Pons (tissue), 1 donor: ENCODE data around the gene SARS2.
"Not testable (repeated sequence)": the region's sequence is repeated elsewhere in the genome, so short reads cannot be mapped to it uniquely, and the experiment has no call there.

Experiments used
- DNase-seq: peaks from one replicate; pipeline ENCODE4 v3.0.0-alpha.2; 2016; ENCODE audit warnings: low spot score

The SARS2 gene

DNA sequence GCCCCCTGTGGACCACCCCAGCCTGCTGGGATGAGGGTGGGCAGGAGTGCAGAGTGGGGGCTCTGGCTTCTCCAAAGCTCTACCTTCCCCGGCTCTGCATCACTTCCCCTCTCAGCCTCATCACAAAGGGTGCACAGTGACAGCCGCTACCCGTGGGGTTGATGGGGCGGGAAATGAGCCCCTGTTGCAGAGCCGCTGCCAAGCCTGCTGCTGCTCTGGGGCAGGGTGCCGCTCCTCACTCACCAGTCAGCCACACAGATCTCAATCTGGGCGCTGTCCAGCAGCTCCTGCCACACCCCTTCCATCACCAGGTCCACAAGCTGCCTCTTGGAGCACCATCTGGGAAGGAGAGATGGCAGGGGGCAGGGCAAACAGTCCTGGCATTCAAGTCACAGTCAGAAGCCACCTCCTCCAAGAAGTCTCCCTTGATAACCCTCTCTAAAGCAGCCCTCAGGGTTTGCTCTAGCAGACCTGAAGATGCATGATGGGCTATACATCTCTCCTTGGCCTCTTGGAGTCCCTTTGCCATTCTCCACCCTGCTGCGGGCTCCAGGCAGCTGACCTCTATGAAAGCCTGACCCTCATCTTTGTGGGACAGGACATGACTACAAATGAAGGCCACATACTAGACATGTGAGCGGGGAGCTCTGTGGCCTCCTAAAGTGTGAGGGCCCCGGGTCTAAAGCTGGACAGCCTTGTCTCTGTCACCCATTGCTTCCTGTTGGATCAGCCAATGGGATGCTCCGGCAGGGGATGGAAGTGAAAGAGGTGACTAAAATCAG lies 15.9 kb upstream of the SARS2 start:
- no peak for DNase-seq

DNA sequence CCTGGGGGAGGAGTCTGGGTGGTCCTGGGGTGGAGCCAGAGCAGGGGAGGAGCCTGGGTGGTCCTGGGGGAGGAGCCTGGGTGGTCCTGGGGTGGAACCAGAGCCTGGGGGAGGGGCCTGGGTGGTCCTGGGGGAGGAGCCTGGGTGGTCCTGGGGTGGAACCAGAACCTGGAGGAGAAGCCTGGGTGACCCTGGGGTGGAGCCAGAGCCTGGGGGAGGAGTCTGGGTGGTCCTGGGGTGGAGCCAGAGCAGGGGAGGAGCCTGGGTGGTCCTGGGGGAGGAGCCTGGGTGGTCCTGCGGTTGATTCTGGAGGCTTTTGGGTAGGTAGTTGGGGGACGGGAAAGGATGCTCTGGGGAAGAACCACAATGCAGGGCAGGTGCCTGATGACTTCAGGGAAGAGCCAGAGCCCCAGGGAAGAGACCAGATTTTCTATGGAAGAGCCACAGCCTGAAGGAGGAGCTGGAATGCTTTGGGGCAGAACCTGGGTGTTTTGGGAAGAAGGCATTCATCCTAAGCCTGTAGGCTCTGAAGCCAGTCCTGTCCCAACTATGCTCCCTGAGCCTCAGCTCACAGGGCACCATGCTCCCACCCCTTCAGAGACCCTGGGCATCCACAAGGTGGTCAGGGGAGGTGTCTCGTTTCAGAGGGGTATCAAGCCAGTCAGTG lies 15.1 kb upstream of the SARS2 start:
- DNase-seq: no peak

DNA sequence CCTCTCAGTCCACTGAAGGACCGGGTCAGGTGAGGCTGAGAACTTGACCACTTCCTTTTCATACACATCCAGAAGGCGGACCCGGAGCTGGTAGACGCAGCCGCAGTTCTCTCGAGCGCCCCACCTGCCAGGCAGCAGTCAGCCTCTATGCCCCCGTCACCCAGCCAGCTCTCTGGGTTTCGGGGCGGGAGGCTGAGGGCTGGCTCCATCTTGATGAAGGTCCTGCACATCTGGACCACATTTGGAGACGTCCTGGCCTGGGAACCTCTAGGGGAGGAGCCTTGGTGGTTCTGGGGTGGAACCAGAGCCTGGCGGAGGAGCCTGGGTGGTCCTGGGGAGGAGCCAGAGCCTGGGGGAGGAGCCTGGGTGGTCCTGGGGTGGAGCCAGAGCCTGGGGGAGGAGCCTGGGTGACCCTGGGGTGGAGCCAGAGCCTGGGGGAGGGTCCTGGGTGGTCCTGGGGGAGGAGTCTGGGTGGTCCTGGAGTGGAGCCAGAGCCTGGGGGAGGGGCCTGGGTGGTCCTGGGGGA lies 14.5 kb upstream of the SARS2 start:
- no peak for DNase-seq

DNA sequence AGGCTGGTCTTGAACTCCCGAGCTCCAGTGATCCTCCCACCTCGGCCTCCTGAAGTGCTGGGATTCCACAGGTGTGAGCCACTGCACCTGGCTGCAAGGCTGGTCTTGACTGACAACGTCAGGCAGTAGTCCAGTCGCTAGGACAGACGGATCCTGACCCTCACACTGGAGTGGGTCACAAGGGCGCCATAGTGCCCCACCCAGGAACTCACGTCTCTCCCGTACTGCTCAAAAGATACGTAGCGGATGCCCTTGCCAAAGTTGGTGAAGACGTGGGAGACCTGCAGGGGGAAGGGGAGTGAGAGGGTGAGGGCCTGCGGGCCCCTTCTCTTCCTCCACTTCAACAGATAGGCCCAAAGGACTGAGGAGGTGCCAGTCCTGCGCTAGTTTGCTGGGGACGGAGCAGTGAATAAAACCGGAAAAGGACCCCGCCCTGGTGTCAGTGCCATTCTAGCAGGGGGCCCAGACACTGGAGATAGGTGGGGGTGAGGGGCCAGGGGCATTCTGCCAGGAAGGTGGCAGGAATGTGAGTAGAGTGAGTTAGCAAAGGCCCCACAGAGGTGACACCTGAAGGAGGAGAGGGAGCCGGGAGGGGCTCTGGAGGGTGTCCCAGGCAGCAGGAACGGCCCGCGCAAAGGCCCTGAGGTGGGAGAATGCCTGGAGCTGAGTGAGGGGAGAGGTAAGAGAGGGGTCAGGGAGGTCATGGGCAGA lies 12.1 kb upstream of the SARS2 start:
- DNase-seq: no peak

DNA sequence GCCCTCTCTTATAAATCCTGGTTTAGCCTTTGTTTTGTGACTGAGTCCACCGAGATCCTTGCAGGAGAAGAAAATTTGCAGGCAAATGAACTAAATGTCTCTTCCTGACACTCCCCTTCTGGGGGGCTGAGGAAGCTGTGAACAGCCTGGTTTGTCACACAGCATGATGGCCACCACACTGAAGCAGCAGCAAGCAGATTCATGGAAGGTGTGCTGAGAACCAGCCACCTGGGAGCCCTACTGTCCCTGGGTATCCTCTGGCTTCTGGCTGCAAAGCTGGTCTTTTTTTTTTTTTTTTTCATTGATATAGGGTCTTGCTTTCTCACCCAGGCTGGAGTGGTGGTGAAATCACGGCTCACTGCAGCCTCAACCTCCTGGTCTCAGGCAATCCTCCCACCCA lies 11.4 kb upstream of the SARS2 start:
- DNase-seq: no peak

DNA sequence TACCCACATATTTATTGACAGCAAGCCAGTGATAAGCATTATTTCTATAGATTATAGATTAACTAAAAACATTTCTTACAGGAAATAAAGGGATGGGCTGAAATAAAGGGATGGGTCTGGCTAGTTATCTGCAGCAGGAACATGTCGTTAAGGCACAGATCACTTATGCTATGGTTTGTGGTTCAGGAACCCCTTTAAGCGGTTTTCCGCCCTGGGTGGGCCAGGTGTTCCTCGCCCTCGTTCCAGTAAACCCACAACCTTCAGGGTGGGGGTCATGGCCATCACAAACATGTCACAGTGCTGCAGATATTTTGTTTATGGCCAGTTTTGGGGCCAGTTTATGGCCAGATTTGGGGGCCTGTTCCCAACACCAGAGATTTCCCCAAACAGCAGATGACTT lies 10.9 kb upstream of the SARS2 start:
- not testable (repeated sequence) for DNase-seq

DNA sequence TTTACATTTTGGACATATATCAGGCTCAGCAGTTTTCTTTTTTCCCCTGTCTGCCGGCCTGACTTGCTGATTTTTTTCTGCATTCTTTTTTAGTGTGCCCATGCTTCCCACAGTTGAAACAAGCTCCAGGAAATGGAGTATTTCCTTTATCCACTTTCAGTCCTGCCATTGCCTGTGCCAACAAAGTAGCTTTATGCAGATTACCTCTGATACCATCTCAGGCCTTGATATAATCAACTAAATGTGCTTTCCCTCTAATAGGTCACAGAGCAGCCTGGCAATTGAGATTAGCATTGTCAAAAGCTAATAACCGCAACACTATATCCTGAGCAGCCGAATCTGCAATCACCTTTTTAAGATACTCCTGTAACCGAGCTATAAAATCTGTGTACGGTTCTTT lies 9.4 kb upstream of the SARS2 start:
- DNase-seq: no peak

DNA sequence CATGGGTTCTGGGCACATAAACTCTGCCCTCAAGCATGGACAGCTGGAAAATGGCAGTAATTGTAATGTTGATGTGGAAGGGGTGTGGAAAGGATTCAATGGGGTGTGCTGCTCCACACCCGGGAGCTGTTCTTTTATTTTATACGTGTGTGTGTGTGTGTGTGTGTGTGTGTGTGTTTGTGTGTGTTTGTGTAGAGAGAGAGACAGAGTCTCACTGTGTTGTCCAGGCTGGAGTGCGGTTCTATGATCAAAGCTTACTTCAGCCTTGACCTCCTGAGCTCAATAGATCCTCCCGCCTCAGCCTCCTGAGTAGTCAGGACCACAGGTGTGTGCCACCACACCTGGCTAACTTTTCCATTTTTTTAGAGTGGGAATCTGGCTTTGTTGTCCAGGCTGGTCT lies 3.0 kb upstream of the SARS2 start:
- DNase-seq: no peak

DNA sequence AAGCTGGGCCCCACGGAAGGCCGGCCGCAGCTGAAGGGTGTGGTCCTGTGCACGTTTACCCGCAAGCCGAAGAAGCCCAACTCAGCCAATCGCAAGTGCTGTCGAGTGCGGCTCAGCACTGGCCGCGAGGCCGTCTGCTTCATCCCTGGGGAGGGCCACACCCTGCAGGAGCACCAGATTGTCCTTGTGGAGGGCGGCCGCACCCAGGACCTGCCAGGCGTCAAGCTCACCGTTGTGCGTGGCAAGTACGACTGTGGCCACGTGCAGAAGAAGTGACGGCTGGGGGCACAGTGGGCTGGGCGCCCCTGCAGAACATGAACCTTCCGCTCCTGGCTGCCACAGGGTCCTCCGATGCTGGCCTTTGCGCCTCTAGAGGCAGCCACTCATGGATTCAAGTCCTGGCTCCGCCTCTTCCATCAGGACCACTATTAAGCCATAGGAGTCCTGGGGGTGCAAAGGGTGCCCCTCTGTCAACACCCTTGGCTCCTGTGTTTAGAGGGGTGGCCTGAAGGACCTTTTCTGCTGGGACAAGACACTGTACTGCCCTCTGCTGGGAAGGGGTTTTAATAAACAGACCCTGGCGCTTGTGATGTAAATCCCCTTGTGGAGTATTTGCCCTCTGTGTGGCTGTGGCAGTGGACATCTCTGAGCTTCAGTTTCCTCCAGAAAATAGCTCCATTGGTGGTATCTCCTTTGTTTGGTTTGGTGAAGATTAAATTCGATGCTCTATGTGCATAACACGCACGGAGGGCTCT lies 2.0 kb upstream of the SARS2 start:
- DNase-seq: peak; percentile 16

DNA sequence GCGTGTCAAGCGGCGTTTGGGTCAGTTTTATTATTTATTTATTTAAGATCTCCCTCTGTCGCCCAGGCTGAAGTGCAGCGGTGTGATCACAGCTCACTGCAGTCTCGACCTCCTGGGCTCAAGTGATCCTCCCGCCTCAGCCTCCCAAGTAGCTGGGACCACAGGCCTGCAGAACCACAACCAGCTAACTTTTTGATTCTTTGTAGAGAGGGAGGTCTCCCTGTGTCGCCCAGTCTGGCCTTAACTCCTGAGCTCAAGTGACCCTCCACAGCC lies 894 bp upstream of the SARS2 start:
- DNase-seq: no peak

DNA sequence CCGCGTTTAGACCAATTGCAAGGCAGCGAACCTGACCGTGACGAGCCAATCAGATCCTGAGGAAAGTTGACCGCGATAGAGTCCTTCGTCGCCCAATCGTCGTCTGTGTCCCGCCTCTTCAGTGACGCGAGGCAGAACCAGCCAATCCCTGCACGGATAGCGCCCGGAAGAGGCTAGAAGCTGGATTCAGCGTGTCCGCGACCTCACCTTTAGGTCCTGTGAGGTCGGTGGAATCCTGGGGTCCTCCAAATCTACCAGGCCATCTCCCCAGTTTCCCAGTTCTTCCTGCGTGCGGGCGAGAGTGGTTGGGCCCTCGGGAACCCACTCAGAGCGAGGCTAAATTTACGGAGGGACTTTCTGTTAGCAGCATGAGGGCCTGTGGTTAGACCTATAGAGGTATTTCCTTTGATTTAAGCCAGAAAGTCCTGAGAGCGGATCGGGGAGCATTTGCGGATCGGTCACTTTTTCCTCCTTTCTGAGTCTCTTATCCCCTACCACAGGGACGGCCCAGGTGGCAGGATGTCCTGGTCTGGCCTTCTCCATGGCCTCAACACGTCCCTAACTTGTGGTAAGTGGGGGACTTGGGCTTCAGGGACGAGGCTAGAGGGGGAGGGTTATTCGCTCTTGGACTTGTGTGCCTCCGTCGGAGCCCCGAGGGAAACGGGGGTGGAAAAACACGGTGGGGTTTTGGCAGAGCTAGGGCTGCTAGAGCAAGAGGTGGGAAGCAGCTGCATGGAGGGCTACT lies 385 bp upstream of the SARS2 start, which contains the start of gene MRPS12:
Gene MRPS12, plus strand, starts transcription at position 169 of the 745 bp plus-strand sequence. Its CDS starts 351 bp downstream, at position 520.
- DNase-seq: peak; percentile 99

DNA sequence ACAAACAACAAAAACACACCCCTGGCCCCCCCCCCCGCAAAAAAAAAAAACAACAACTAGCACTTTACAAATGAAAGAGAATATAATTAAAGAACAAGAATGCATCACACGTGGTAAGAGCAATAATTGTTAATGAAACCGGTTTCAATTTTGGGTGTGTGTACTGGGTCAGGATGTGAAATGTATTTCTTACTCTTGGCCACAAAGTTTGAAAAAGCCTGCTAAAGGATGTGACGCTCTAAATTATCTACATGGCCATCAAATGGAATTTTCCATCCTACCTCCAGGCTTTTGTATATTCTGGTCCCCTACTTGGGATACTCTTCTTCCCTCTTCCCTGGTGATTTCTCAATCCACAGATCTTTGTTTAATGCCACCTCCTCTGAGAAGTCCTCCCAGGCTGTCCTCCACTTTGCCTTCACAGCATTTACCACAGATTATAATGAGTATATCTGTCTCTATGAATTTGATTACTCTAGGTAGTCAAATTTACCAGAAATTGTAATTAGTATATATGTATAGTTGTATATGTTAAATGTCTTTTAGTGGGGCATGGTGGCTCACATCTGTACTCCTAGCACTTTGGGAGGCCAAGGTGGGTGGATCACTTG lies 2.1 kb downstream of the SARS2 start:
- DNase-seq: no peak

DNA sequence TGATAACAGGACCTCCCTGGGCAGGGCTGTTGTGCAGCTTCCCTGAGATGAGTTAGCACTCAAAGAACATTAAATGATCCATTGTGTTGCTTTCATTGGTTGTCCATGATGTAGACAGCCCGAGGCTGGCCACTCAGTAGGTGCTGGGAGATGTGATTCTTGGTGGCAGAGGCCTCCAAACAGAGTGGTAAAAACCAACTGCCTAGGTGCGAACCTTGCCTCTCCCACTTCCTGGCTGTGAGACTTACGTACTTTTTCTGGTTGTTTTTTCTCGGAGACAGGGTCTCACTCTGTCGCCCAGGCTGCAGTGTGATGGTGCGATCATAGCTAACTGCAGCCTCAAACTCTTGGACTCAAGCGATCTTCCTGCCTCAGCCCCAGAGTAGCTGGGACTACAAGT lies 6.2 kb downstream of the SARS2 start:
- DNase-seq: no peak

DNA sequence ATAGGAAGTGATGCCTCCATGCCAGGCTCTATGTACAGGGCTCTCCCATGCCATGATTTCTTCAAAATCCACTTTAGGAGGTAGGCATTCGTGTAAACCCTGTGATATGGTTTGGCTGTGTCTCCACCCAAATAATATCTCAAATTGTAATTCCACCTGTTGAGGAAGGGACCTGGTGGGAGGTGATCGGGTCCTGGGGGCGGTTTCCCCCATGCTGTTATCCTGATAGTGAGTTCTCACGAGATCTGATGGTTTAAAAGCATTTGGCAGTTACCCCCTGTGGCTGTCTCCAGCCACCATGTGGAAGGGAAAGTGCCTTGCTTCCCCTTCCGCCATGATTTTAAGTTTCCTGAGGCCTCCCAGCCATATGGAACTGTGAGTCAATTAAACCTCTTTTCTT lies 8.1 kb downstream of the SARS2 start:
- DNase-seq: no peak

DNA sequence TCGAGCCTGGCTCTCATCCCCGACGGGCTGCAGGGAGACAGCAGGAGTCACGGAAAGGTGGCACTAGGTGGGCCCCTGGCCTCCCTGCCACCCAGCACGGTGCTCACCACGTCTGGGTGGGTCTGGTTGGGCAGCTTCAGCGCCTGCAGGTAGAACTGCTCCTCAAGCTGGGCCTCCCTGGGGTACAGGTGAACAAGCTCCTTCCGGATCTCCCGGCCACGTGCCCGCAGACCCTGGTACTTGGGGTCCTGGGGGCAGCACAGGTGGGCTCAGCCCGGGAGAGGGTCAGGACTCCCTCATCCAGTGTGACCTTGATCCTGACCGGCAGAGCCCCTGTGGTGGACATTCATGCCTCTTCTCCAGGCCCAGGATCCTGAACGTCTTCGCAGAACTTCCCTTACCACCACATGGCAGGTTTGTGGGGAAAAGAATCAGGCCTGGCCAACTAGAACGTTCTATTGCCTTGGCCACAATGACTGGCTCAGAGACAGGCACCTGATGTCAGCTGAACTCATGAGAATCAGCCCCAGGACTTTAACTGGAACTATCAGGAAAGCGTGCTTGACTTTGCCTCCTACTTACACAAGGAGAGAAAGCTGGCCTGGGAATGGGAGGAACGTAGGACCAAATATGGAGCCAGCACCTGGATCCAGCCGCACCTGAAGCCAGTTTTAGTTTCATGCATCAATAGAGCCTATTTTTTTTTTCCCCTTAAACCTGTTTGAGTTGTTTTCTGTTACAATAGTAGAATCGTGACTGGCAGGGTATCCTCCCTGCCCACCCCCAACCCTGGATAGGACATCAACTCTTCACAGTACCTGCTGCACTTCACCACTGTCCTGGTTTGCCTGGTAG lies 8.9 kb downstream of the SARS2 start:
- DNase-seq: no peak

DNA sequence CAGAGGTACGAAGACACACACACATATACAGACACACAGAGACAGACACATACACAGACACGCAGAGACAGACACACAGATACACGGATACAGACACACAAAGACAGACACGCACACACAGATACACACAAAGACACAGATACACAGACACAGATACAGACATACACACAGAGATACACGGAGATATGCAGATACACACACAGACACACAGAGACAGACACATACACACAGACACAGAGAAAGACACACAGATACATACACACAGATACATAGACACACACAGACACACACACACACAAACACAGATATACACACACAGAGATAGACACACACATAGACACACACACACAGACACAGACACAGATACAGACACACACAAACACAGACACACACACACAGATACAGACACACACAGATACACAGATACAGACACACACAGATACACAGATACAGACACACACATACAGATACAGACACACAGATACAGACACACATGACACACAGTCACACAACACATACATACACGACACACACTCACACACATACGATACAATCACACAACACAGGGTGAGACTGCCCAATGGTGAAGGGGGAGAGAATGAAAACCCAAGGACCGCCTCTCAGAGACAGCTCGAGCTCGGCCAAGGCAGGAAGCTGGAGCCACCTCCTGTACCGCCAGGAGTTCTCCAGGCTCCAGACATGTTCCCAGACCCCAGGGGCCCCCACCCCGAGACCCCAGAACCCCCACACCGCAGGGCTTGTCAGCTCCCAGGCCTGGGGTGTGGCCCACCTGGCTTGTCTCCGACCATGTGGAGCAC lies 9.8 kb downstream of the SARS2 start:
- DNase-seq: no peak

DNA sequence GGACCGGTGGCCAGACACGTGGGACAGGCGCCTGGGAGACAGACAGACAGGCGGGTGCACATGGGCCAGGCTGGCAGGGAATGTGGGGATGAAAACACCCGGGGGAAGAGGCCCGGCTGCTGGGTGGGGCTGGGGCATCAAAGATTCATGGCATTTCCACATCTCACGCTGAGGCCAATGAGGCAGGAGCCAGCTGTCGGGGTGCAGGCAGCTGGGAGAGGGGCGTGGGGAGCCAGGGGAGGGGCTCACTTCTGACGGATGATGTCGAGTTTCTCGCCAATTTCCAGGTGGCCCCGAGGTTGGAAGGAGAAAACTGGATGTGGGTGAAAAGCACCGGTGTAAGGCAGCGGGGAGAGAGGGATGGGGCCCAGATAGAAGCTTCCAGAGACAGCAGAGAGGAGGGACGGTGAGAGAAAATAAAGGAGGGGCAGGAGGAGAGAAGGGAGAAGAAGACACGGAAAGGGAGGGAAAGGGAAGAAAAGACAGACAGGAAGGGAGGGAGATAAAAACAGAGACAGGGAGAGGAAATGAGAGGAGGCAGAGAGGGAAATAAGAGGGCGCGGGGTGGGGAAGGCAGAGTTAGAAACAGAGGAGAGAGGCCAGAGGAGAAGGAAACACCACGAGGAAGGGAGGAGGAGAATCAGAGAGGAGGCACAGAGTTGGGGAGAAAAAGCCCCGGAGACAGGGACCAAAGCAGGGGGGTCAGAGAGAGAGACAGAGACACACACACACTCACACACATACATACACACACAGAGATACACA lies 10.5 kb downstream of the SARS2 start:
- DNase-seq: no peak

DNA sequence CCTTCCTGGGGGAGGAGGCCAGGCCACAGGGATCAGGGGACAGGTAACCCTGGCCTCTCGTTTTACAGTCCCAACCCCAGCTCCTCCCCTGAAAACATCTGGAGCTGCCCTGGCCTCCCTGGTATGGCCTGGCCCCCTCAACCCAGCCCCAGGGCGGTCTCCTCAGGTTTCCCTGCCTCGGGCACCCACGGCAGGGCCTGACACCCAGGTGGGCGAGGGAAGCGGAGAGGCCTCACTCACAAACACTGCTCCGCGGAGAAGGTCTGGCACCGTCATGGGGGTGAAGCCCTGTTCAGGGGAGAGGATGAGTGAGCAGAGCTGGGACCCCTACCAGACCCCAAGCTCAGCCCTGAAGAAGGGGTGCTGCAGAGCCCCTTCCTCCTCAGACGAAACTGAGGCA lies 12.0 kb downstream of the SARS2 start:
- no peak for DNase-seq
